NCI-H1694 (cell line): Measurements from ENCODE around the gene MSLN.

Source experiments
- DNase-seq: peaks from one replicate; lab custom pipeline; 2025; lab: John Stamatoyannopoulos, UW

The MSLN gene

DNA sequence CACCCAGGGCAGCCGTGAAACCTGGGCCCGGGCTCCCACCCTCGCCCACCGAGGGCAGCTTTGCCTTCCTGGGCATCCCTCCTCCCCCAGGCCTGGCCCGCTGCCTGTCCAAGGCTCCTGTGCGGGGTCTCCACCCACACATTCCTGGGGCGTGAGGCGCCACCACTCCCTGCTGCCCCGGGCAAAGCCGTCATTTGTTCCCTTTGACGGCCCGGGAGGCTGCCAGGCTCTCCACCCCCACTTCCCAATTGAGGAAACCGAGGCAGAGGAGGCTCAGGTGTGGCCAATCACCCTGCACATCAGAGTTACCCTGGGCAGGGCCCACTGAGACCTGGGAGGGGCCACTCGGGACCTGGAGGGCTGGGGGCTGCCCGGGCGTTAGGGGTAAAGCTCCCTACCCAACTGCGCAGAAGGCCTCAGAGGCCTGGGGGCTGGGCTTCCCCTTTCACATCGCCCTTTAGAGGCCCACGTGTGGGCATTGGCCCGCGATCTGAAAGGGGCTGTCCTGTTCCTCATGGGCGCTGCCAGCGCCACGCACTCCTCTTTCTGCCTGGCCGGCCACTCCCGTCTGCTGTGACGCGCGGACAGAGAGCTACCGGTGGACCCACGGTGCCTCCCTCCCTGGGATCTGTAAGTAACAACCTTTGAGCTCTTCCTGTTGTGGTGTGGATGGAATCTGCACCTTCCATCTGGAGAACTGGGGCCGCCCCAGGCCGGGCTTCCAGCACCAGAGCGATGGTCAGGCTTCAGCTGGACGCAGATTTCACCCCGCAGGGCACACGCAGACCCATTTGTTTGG is at the start of gene MSLN:
Gene MSLN, plus strand, starts transcription at position 190 of the 799 bp plus-strand sequence. CDS start 1,947 bp downstream, outside the sequence.
- no peak for DNase-seq

GRCh38 chr16:711084-711483 is 49.5 kb upstream of the MSLN start:
- no peak for DNase-seq

DNA sequence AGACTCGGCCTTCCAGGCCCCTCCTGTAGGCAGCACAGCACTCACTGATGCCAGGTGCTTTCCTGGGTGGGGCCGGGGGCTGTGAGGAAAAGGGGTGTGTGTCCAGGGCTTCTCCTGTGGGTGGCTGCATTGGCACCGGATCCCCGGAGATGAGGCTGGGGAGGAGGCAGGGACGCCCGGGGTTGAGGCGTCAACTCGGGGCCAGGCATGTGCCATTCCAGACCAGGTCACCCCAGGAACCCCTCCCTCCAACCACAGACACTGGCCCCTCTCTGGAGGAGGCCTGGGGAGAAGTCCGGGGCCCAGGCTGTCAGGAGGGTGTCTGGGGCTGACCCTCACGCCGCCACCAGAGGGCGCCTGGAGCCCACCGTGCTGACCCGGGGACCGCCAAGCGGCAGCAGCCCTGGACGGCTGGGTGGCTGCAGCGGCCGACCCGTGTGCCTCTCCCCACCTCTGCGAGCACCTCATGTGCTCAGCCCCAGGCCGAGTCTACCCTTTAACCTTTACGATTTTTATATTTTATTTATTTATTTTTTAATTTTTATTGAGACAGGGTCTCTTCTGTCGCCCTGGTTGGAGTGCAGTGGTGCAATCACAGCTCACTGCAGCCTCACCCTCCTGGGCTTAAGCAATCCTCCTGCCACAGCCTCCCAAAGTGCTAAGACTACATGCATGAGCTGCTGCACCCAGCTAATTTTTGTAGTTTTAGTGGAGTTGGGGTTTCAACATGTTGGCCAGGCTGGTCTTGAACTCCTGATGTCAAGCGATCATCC is 48.8 kb upstream of the MSLN start:
- no peak for DNase-seq

- peak; percentile 44 for DNase-seq
Observed at GRCh38 chr16:712740-713250, 47.7 kb upstream of the MSLN start.

DNA sequence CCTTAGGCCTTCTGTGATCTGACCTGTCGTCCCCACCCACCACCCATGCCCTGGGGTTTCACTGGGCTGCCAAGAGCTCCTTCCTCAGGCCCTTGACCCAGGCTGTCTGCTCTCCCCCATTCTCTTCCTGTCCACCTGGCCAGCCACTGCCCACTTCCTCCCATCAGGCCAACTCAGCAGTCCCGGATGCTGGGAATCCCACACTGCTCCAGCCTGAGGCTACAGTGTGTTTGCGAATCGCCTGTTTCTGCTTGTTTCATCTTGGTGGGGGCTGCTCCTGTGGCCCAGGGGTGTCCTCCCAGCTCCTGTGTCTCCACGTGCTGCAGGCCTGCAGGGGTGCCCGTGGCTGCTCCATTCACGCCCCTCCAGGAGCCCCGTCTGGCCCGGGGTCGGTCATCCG is 46.5 kb upstream of the MSLN start:
- no peak for DNase-seq

DNA sequence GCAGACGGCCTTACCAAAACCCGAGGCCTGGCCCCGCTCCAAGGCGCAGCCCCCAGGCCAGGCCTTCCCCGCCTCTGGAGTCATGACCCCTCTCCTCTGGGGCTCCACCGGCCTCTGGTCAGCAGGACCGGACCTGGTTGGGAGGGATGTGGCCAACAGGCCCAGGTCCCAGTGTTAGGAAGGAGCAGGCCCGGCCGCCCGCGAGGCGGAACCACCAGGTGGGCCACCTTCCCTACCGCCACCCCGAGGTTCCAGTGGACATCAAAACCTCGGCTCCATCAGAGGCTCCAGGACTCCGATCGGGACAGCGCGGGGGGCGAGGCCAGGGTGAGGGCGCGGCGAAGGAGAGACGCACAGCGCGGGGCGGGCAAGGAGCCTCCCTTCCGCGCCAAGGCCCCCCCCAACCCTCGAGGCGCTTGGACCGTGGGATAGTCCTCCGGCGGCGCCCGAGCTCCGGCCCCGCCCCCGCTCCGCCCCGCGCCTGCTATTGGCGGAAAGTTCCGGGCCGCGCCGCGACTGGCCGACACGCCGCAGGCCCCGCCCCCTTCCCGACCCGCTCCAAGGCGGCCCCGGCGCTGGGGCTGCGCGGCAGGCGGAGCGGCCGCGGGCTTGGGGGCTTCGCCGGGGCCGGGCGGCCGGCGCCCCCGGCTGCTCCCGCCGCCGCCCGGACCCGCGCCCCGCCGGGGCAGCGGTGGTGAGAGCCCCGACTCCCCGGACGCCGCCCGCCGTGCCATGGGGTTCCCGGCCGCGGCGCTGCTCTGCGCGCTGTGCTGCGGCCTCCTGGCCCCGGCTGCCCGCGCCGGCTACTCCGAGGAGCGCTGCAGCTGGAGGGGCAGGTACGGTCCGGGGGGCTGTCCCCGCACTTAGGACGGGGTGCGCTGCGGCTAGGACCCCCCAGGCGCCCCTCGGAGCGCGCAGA is 45.7 kb upstream of the MSLN start, which contains the start of gene METRN:
Gene METRN, plus strand, starts transcription at position 561 of the 919 bp plus-strand sequence. Its CDS starts 172 bp downstream, at position 733.
- peak; percentile 30 for DNase-seq

GRCh38 chr16:715477-716199 is 44.9 kb upstream of the MSLN start:
- no peak for DNase-seq

GRCh38 chr16:716200-716568 is 44.4 kb upstream of the MSLN start:
- no peak for DNase-seq

DNA sequence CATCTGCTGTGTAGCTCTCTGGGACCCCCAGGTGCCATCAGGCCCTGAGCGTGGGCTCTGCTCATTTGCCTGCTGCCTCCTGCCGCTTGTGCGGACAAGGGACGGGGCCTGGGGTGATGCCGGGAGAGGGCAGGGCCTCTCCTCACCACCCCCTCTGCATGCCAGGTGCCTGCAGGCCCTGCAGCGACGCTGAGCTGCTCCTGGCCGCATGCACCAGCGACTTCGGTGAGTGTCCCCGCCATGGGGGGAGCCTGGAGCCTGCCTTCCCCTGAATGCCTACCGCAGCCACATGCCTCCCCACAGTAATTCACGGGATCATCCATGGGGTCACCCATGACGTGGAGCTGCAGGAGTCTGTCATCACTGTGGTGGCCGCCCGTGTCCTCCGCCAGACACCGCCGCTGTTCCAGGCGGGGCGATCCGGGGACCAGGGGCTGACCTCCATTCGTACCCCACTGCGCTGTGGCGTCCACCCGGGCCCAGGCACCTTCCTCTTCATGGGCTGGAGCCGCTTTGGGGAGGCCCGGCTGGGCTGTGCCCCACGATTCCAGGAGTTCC is 43.7 kb upstream of the MSLN start:
- DNase-seq, result no peak

DNA sequence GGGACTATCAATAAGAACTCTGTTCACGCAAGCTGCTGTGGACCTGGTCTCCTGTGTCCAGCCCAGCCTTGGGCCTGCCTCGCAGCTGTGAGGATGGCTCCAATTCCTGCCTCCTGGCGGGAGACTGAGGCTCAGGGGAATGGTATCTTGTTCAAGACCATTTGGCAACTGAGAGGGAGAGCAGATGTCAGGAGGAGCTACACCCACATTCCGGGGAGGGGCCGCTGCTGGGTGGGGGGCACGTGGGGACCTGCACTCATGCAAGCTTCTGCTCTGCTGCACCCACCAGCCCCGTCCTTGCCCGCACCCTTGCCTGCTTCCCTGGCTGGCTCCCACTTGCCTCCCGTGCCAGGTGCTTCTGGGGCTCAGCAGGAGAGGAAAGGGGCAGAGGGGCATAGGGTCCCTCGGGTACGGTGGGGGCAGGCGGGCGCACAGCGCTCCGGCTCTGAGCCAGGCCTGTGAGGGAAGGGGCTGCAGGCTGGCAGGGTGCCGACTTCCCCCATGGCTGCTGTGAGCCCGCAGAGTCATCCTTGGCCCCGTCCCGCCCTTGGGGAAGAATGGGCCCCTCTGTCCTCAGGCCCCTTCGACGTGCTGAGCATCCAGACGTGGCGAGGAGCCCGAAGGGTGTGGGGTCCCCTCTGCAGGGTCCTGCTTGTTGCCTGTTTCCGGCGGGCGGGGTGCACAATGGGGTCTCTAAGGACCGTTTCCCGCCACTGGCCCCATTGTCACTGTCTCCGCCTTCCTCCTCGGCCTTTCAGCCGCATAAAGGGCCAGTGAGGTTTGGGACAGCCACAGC is 42.9 kb upstream of the MSLN start:
- DNase-seq, result no peak

DNA sequence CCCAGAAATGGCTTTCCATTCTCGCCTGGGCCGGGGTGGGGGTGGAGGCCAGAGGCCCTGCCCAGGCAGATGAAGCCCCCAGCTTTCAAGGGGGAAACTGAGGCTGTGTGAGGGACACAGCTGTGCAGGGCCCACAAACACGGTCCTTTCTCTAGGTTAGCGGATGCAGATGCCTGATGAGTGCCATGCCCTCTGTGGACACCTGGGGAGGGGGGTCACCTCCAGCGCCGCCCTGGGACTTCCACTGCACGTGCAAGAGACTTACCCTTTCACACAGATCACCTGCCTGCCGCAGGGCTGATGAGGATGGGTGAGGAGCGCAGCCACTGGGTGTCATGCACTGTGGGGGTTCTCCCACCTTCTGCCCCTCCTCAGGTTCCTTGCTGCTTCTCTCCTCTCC is 42.1 kb upstream of the MSLN start:
- DNase-seq, result no peak

- no peak for DNase-seq
Observed at GRCh38 chr16:718922-719321, 41.6 kb upstream of the MSLN start.

- DNase-seq, result no peak
Observed at GRCh38 chr16:719815-720446, 40.6 kb upstream of the MSLN start.

GRCh38 chr16:720447-720989 is 40.0 kb upstream of the MSLN start:
- DNase-seq, result peak; percentile 73

DNA sequence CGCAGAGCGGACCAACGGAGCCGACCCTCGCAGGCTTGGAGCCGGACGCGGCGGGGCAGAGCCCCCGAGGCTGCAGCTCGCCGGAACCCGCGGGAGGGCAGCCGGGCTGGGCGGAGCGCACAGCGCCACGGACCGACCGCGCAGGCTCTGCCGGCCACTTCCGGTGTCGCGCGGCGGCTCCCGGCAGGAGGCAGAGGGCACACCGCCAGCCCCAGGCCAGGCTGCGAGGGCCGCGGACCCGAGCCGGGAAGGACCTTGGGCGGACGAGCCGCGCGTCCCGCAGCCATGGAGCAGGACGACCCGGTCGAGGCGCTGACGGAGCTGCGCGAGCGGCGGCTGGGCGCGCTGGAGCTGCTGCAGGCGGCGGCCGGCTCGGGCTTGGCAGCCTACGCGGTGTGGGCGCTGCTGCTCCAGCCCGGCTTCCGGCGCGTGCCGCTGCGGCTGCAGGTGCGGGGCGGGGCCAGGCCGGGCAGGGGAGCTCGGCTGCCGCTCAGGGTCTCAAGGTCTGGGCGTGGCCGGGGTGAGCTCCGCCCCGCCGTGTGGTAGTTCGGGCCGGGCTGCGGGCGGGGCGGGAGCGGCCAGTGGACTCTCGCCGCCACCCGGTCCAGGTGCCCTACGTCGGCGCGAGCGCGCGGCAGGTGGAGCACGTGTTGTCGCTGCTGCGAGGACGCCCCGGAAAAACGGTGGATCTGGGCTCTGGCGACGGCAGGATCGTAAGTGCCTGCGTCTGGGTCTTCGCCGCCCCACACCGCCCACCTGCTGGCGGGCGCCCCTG is 39.4 kb upstream of the MSLN start, which contains the start of gene ANTKMT:
Gene ANTKMT, plus strand, starts transcription at position 157 of the 775 bp plus-strand sequence. Its CDS starts 129 bp downstream, at position 286.
- DNase-seq, result no peak

DNA sequence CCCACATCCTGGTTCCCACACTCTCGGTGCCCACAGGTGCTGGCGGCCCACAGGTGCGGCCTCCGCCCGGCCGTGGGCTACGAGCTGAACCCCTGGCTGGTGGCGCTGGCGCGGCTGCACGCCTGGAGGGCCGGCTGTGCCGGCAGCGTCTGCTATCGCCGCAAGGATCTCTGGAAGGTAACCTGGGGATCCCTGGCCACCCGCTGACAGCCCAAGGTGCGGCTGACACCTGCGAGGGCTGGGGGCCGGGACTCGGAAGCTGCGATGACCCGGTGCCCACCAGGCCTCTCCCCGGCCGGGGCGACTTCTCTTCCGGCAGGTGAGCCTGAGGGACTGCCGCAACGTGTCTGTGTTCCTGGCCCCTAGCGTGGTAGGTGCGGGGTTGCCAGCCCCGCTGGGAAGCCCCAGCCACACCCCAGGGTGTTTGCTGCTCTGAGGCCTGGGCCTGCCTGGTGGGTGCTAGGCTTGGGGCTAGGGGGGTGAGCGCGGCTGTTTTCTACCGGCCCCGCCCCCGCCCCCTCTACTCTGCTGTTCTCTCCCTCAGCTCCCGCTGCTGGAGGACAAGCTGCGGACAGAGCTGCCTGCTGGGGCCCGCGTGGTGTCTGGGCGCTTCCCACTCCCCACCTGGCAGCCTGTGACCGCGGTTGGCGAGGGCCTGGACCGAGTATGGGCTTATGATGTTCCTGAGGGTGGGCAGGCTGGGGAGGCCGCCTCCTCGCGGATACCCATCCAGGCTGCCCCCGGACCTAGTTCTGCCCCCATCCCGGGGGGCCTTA is 38.6 kb upstream of the MSLN start:
- DNase-seq, result no peak

GRCh38 chr16:722835-723633 is 37.5 kb upstream of the MSLN start:
- DNase-seq, result no peak
